Fibroblast of lung (primary cell): Measurements from ENCODE around the gene SLC6A7. TPM values are rescaled to one million over a fixed set of nuclear protein-coding genes. Genes with fewer than 3 reads are reported as not detected.

Source experiments
- DNase-seq, 2 donors: peaks; one replicate each; pipeline versions ENCODE4 v3.0.0 to v3.0.0-alpha.2; 2010; ENCODE audit warnings: low read depth in 2 of 2
- H2AFZ ChIP-seq: 2 replicates; pipeline ENCODE4 v1.5.1; 2012; ENCODE audit warnings: low read length, control low read depth, inconsistent platforms
- H3K27ac ChIP-seq: 2 replicates; pipeline ENCODE4 v1.5.1; 2011; ENCODE audit warnings: low read length, control low read depth; ENCODE audit not compliant: insufficient read depth
- H3K27me3 ChIP-seq: 2 replicates; pipeline ENCODE4 v1.5.1; 2011; ENCODE audit warnings: mild to moderate bottlenecking, low read length; ENCODE audit not compliant: control insufficient read depth, insufficient read depth
- H3K36me3 ChIP-seq: 2 replicates; pipeline ENCODE4 v1.5.1; 2011; ENCODE audit warnings: low read length; ENCODE audit not compliant: control insufficient read depth, insufficient read depth
- H3K4me1 ChIP-seq: 2 replicates; pipeline ENCODE4 v1.5.1; 2011; ENCODE audit warnings: low read length; ENCODE audit not compliant: control insufficient read depth, insufficient read depth; ENCODE audit errors: extremely low read depth
- H3K4me2 ChIP-seq: 2 replicates; pipeline ENCODE4 v1.5.1; 2011; ENCODE audit warnings: low read length, control low read depth; ENCODE audit not compliant: insufficient read depth; ENCODE audit errors: extremely low read depth
- H3K4me3 ChIP-seq, 4 experiments: fragments of 200-600 bp in 1 of 4; sonication (generic) in 1 of 4; replicated peaks in 1 of 4; 2 replicates each; pipeline ENCODE4 v1.5.1; 2011 to 2016; ENCODE audit warnings: low read length in 4 of 4, low read depth in 3 of 4, mild to moderate bottlenecking in 3 of 4, control low read depth in 2 of 4, inconsistent platforms in 1 of 4, mixed read lengths in 1 of 4; ENCODE audit not compliant: insufficient read depth in 1 of 4; ENCODE audit errors: control extremely low read depth in 1 of 4
- H3K79me2 ChIP-seq: 2 replicates; pipeline ENCODE4 v1.5.1; 2012; ENCODE audit warnings: mild to moderate bottlenecking, low read length, inconsistent platforms; ENCODE audit not compliant: control insufficient read depth, insufficient read depth
- H3K9ac ChIP-seq: 2 replicates; pipeline ENCODE4 v1.5.1; 2011; ENCODE audit warnings: mild to moderate bottlenecking, low read length, control low read depth; ENCODE audit not compliant: insufficient read depth
- H3K9me3 ChIP-seq: 2 replicates; pipeline ENCODE4 v1.5.1; 2012; ENCODE audit warnings: low read depth, low read length; ENCODE audit not compliant: control insufficient read depth, insufficient read depth
- H4K20me1 ChIP-seq: 2 replicates; pipeline ENCODE4 v1.5.1; 2011; ENCODE audit warnings: low read length; ENCODE audit not compliant: control insufficient read depth, insufficient read depth; ENCODE audit errors: extremely low read depth
- CTCF ChIP-seq, 2 donors: IDR thresholded peaks in 1 of 2; conservative IDR thresholded peaks in 1 of 2; 1 replicate in 1 of 2; 2 replicates in 1 of 2; pipeline ENCODE4 v1.5.1; 2011 to 2012; ENCODE audit warnings: low read length in 2 of 2, control low read depth in 1 of 2, inconsistent platforms in 1 of 2, low read depth in 1 of 2, mild to moderate bottlenecking in 1 of 2
- EZH2 ChIP-seq: IDR thresholded peaks from 2 replicates; pipeline ENCODE4 v1.5.1; 2012; ENCODE audit warnings: low read length, control low read depth, mild to moderate bottlenecking; ENCODE audit errors: missing control alignments
- polyA plus RNA-seq, 2 donors: library from polyadenylated mRNA; depleted of rRNA in 1 of 2; stranded (reverse) in 1 of 2; unstranded in 1 of 2; fragments of >200 nt; gene quantifications; 2 replicates each; pipeline ENCODE4 v1.2.1, GENCODE V29; 2011 to 2012; ENCODE audit warnings: missing spikeins in 1 of 2
- total RNA-seq: library from RNA; depleted of rRNA; stranded (reverse); fragments of >200 nt; gene quantifications from 2 replicates; pipeline ENCODE4 v1.2.1, GENCODE V29; 2014

The SLC6A7 gene
- total and polyA plus RNA-seq, 2 donors (not counting 1 experiment from before 2014, with no cell fraction given) = 0.02 TPM; not detected in 1

- Histone ChIP-seq H3K4me2 (no peak overlapping the region), H3K9me3 (no peaks in the 10 kb centered on the region), H3K27me3 (no peaks in the 10 kb centered on the region), H3K79me2 (no peaks in the 10 kb centered on the region), H3K4me3 (no peak overlapping the region), H3K4me1 (no peaks in the 10 kb centered on the region), H2AFZ (no peak overlapping the region), H3K27ac (no peak overlapping the region), H3K9ac (no peak overlapping the region), H3K36me3 (no peaks in the 10 kb centered on the region), H4K20me1 (no peaks in the 10 kb centered on the region)
- no peak for DNase-seq
- TF ChIP-seq EZH2 = no peak
- no peak for TF ChIP-seq CTCF (conservative IDR thresholded peaks at IDR 0.05 in 1 of 2, IDR thresholded peaks at IDR 0.05 in 1 of 2; ENCODE audit: low read depth in 1 of 2, low read length in 2 of 2)
These were observed 33.0 kb downstream of the SLC6A7 start for GRCh38 chr5:150222906-150223305.

DNA sequence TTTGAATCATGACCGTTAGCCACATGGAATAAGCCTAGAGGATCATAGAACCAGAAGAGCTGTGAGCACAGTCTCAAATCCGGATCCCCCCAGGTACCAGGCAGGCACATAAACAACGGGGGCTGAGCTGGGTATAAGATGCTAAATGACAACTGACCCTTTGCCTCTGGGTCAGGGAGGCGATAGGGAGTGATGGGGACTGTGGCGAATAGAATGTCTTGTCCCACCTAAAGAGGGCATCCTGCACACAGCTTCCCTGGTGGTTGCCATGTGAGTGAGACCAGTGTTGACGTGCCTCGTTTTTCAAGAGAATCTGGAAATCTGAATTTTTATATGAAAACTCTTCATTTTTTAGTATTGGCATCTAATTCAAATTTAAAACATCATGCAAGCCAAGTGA lies 33.6 kb downstream of the SLC6A7 start:
- Histone ChIP-seq H3K36me3 (no peaks in the 10 kb centered on the region), H4K20me1 (no peaks in the 10 kb centered on the region), H3K4me3 (no peak overlapping the region), H3K4me1 (no peaks in the 10 kb centered on the region), H3K79me2 (no peaks in the 10 kb centered on the region), H3K27ac (no peak overlapping the region), H3K9ac (no peak overlapping the region), H3K9me3 (no peaks in the 10 kb centered on the region), H3K27me3 (no peaks in the 10 kb centered on the region), H2AFZ (no peak overlapping the region), H3K4me2 (no peak overlapping the region)
- TF ChIP-seq CTCF (conservative IDR thresholded peaks at IDR 0.05 in 1 of 2, IDR thresholded peaks at IDR 0.05 in 1 of 2; ENCODE audit: low read depth in 1 of 2, low read length in 2 of 2) (no peak), EZH2 (no peak)
- DNase-seq = no peak

GRCh38 chr5:150224483-150225027 lies 34.7 kb downstream of the SLC6A7 start:
- Histone ChIP-seq H4K20me1 (no peaks in the 10 kb centered on the region), H3K4me1 (no peaks in the 10 kb centered on the region), H3K36me3 (no peaks in the 10 kb centered on the region), H3K27me3 (no peaks in the 10 kb centered on the region), H2AFZ (no peak overlapping the region), H3K79me2 (no peaks in the 10 kb centered on the region), H3K9ac (no peak overlapping the region), H3K27ac (no peak overlapping the region), H3K4me3 (no peak overlapping the region), H3K4me2 (no peak overlapping the region), H3K9me3 (no peaks in the 10 kb centered on the region)
- peak in 1 of 2 donors; percentile 27 for DNase-seq
- TF ChIP-seq EZH2 (no peak), CTCF (conservative IDR thresholded peaks at IDR 0.05 in 1 of 2, IDR thresholded peaks at IDR 0.05 in 1 of 2; ENCODE audit: low read depth in 1 of 2, low read length in 2 of 2) (no peak)
